Neural progenitor cell (in vitro differentiated cells): ENCODE results near the gene NLRP11.

Experiments used
- EZH2 ChIP-seq: fragments of 200-600 bp; sonication (generic); IDR thresholded peaks from 2 replicates; pipeline ENCODE4 v1.6.1; 2017; ENCODE audit warnings: antibody characterized with exemption, mild to moderate bottlenecking, moderate library complexity
- EZH2phosphoT487 ChIP-seq: fragments of 200-600 bp; sonication (generic); IDR thresholded peaks from 2 replicates; pipeline ENCODE4 v1.6.1; 2017; ENCODE audit warnings: antibody characterized with exemption
- TF ChIP-seq, protein P1 (sequence below): fragments of 200-600 bp; sonication (generic); IDR thresholded peaks from 2 replicates; pipeline ENCODE4 v1.5.1; 2017; ENCODE audit warnings: antibody characterized with exemption, mild to moderate bottlenecking

DNA sequence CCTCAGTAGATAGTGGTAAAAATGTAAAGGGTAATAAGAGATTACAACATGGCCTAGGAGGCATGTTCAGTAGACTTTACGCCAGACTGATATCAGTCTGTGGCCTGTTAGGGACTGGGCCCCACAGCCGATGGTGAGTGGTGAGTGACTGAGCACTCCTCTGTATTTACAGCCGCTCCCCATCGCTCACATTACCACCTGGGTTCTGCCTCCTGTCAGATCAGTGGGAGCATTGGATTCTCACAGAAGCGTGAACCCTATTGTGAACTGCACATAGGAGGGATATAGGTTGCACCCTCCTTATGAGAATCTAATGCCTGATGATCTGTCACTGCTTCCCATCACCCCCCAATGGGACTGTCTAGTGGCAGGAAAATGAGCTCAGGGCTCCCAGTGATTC is 17.9 kb downstream of the NLRP11 start:
- TF ChIP-seq, protein P1, sequence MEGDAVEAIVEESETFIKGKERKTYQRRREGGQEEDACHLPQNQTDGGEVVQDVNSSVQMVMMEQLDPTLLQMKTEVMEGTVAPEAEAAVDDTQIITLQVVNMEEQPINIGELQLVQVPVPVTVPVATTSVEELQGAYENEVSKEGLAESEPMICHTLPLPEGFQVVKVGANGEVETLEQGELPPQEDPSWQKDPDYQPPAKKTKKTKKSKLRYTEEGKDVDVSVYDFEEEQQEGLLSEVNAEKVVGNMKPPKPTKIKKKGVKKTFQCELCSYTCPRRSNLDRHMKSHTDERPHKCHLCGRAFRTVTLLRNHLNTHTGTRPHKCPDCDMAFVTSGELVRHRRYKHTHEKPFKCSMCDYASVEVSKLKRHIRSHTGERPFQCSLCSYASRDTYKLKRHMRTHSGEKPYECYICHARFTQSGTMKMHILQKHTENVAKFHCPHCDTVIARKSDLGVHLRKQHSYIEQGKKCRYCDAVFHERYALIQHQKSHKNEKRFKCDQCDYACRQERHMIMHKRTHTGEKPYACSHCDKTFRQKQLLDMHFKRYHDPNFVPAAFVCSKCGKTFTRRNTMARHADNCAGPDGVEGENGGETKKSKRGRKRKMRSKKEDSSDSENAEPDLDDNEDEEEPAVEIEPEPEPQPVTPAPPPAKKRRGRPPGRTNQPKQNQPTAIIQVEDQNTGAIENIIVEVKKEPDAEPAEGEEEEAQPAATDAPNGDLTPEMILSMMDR: no peak
- TF ChIP-seq EZH2 (no peak), EZH2phosphoT487 (no peak)
